ENCODE results near the gene BGN.
A peak's percentile ranks its signal among the peaks of the same experiment; 100 is the strongest.

The BGN gene

DNA sequence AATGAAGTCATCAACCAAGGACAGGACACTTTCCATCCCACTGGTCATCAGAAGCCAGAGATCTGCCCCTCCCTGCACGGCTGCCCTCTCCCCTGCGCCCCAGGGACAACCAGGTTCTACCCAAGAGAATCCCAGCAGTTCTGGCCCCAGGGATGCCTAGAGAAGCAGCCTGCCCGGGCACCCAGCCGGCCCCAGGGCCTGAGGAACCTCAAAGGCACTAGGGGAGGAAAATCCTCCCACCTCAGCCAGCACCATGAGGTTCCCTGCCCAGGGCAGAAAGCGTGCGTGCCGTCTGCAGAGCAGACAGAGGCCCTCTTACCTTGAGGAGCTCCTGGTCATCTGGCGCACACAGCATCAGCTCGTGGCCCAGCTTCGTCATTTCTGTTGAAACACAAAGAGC is 32.5 kb upstream of the BGN start:
- DNase-seq, result no peak

GRCh38 chrX:153463031-153463430 is 31.7 kb upstream of the BGN start:
- DNase-seq, result no peak

GRCh38 chrX:153463556-153463955 is 31.2 kb upstream of the BGN start:
- DNase-seq, result no peak

- no peak for DNase-seq
Measured at GRCh38 chrX:153464116-153464515, 30.7 kb upstream of the BGN start.

- no peak for DNase-seq
Measured at GRCh38 chrX:153465691-153466380, 28.9 kb upstream of the BGN start.

- no peak for DNase-seq
Measured at GRCh38 chrX:153468008-153468580, 26.7 kb upstream of the BGN start.

- no peak for DNase-seq
Measured at GRCh38 chrX:153469811-153470410, 24.9 kb upstream of the BGN start.

- DNase-seq, result peak; percentile 85
Measured at GRCh38 chrX:153470411-153471363, 24.1 kb upstream of the BGN start, which contains the start of gene HAUS7. Gene HAUS7, minus strand, starts transcription at chrX:153470576. Its CDS starts 19 bp downstream, at chrX:153470557.

DNA sequence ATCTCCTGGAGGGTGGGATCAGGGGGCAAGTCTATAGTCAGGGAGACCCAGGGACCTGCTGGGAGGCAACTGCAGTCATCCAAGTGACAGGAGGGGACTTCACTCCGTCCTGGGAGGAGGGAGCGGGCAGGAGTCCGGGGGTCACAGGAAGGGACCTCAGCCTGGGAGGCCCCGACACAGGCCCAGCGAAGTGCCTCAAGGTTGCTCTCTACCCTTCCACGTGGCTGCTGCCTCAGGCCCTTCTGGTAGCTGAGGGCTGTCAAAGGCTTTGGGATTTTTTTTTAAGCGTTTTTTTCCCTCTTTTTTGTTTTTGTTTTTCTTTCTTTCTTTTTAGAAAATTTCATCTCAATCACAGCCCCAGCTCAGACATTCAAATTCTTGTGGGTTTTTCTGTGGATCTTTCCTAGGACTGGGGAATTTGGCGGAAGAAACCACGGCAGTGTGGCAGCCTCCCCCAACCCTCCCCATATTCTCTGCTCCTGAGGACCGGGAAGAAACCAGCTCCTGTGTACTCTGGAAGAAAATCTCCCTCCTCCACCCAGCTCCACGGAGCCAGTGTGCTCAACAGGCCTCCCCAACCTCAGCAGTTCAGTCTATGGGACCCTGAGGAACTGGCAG is 23.0 kb upstream of the BGN start:
- DNase-seq, result no peak

DNA sequence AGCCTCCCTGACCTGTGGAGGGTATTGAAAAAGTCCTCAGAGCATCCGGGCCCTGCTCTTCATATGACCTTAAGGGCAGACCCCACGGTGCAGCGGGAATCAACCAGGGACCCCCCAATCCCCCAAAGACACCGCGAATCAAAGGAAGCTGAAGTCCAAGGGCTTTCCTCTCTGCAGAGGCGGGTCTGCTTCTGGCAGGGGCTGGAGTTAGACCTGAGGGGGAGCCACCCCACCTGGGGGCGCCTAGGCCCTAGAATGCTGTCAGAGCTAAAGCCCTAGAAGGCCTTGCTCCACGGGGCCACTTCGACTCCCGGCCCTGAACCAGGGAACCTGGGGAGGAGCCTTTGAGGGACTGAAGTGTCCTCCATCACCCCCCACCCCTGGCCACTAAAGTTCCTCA is 21.7 kb upstream of the BGN start:
- no peak for DNase-seq

- DNase-seq, result no peak
Measured at GRCh38 chrX:153474266-153474665, 20.5 kb upstream of the BGN start.

DNA sequence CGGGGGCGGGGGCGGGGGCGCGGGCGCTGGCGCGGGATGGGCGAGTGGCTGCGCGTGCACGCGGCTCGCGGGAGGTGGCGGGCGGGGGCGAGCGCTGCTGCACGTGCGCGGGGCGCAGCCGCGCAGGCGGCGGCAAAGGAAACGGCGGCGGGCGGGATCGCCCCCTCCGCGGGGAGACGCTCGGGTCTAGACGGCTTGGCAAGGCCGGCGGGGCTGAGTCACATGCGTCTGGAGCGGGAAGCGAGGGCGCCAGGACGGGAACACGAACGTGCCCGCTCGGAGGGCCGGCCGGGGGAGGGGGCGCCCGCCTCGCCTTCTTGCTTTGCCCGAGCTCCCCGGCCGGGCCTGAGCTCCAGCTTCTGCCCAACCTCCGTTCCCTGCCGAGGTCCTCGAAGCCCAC is 20.1 kb upstream of the BGN start:
- DNase-seq, result no peak

GRCh38 chrX:153475271-153475670 is 19.5 kb upstream of the BGN start:
- DNase-seq, result no peak

- DNase-seq, result no peak
Measured at GRCh38 chrX:153475751-153476281, 19.0 kb upstream of the BGN start.

GRCh38 chrX:153476666-153477363 is 18.0 kb upstream of the BGN start:
- DNase-seq, result peak; percentile 55

DNA sequence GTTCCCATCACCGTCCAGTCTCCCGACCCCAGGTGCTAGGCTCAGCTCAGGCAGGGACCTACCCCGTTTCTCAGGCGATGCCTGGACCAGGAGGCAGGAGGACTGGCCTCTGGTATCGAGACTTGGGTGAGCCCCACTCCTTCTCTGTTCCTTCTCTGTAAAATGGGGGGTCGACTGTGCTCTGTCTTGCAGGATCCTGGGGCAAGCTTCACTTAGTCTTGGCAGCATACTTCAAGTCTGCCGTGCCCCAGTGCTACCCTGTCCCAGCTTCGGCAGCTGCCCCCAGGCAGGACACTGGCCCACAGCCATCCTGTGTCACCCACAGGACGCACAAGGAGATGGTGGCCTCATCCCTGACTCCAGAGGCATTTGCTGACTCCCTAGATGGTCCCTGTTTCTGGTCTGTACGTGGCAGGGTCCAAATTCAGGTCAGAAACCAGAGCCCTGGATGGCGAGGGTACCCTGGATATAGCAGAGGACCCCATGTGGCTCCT is 17.4 kb upstream of the BGN start:
- no peak for DNase-seq

- no peak for DNase-seq
Measured at GRCh38 chrX:153477901-153478300, 16.9 kb upstream of the BGN start.

DNA sequence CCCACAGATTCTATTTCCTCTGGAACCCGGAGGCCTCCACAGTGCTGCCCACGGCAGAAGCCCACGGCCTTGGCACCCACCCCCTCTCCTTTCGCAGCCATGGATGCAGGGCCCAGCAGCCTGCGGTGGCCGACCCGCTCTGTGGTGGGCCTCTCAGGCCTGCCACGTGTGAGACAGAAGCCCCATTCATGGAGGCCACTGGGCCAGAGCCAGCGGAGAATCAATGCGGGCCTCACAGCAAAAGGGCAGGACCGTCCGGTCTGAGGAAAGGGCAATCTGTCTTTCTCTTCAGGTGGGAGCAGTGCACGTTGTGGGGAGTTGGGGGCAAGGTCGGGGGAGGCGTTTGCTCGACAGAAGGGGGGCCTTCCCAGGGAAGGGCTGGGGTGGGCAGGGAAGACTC is 16.0 kb upstream of the BGN start:
- no peak for DNase-seq

DNA sequence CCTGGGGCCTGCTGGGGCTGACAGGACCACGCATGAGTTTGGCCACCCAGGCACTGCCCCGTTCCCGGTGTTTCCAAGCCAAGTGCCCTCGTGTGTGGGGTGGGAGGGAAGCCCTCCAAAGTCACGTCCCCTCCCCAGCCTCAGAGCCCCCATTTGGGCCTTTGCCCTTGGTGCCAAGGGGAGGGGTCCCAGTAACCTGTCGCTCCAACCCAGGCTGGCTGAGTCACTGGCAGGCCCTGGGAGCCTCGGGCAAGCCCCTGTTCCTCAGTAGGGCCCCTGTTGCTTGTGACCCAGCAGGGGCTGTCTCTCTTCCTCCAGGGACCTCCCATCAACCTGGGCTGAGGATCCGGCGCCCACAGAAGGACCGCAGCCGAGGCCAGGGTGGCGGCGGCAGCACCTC is 13.7 kb upstream of the BGN start:
- no peak for DNase-seq

GRCh38 chrX:153482376-153483015 is 12.3 kb upstream of the BGN start:
- no peak for DNase-seq

- DNase-seq, result no peak
Measured at GRCh38 chrX:153485396-153486080, 9.2 kb upstream of the BGN start.

All from DMS 273 treated with DMSO at 0.1 percent for 48 hours (cell line).